ENCODE measurements around the gene HIPK4.
A peak's percentile ranks its signal among the peaks of the same experiment; 100 is the strongest.
"Not testable (repeated sequence)": the region's sequence is repeated elsewhere in the genome, so short reads cannot be mapped to it uniquely, and the experiment has no call there.

The HIPK4 gene

GRCh38 chr19:40390084-40390742 lies at the start of gene HIPK4:
Gene HIPK4 (minus strand): TSS chr19:40390181. CDS start chr19:40389902, 279 bp downstream.
- DNase-seq = no peak

GRCh38 chr19:40438284-40438683 lies 48.3 kb upstream of the HIPK4 start:
- DNase-seq = no peak

DNA sequence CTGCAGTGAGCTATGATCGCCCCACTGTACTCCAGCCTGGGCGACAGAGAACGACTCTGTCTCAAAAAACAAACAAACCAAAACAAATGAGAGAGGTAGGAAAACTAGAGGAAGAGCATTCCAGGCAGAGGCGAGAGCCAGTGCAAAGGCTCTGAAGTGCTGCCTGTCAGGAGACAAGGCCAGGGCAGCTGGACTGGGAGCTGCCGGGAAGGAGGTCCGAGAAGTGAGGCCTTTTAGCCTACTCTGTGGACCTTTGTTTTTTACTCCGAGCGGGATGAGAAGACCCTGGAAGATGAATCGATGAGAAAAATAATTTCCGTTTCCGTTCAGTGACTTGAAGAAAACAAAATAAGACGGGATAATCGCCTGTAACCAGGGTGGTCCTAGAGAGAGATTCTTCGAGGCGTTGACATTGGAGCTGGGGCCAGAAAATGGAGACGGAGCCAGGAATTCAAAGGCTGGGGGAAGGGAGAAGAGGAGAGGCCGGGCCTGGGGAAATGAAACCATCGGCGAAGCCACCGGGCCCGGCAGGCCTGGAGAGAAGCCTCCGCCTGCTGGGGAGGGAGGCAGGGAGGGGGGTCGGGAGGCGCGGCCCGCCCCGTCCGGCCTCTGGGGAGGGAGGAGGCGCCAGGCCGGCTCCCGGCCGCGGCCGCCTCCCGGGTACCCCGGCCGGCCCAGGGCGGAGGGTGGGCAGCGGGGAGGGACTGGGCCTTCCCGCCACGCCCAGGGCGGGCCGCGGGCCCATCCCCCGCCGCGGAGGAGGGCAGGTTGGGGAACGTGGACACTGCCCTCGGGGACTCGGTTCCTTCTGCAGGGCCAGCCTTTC lies 43.6 kb upstream of the HIPK4 start:
- peak; percentile 95 for DNase-seq

DNA sequence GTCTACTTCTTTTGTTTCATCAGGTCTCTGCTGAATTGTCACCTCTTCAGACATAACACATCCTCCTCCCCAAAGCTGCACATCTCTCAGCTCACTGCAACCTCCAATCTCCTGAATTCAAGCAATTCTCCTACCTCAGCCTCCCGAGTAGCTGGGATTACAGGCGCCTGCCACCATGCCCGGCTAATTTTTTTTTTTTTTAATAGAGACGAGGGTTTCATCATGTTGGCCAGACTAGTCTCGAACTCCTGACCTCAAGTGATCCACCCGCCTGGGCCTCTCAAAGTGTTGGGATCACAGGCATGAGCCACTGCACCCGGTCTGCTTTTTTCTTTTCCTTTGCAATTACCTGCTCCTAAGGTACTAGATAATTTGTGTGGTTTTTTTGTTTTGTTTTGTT lies 42.8 kb upstream of the HIPK4 start:
- not testable (repeated sequence) for DNase-seq

- no peak for DNase-seq
Observed at GRCh38 chr19:40431698-40432097, 41.7 kb upstream of the HIPK4 start.

GRCh38 chr19:40430242-40430641 lies 40.3 kb upstream of the HIPK4 start:
- not testable (repeated sequence) for DNase-seq

DNA sequence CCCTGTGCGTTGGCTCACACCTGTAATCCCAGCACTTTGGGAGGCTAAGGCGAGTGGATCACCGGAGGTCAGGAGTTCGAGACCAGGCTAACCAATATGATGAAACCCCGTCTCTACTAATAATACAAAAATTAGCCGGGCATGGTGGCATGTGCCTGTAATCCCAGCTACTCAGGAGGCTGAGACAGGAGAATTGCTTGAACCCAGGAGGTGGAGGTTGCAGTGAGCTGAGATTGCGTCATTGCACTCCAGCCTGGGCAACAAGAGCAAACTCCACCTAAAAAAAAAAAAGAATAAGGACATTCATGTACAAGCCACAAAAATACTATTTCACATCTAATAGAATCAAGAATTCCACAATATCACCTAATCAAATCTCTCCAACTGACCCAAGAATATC lies 38.2 kb upstream of the HIPK4 start:
- DNase-seq = not testable (repeated sequence)

- DNase-seq = peak; percentile 100
Observed at GRCh38 chr19:40425450-40426287, 35.7 kb upstream of the HIPK4 start, which contains the start of gene SERTAD1. Gene SERTAD1 (minus strand): TSS chr19:40425992. CDS start chr19:40423546, 2,446 bp downstream.

DNA sequence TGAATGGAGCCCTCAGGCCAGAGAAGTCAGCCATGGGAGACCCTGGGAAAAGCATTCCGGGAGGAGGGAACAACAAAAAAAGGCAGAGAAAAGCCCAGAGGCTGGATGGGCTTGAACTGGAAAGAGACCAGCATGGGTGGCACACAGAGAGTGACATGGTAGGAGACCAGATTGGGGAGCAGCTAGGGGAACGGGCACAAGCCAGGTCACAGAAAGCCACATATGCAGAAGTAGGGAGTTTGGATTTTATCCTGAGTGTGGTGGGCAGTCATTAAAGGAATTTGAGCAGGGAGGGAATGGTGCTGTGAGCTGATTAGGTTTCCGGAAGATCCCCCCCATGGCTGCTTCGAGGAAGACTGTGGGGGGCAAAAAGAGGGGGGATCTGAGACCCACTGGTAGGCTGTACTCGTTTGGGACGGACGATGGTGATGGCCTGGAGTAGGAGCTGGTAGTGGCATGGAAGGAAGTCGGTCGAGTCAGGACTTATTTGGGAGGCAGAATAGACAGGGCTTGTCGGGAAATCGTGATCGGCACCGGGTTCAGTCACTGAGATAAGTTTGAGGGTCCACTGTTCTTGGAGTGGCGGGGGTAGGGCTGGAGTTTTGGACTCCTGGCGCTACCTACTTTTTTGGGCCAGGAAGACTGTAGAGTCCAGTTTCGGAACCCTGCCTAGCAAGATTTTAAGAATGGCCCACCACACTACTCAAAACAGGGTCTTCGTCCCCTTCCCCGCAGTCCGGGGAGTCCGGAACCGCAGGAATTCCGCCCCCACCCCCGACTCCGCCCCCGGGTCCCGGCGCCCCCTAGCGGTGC lies 34.9 kb upstream of the HIPK4 start:
- DNase-seq = no peak

DNA sequence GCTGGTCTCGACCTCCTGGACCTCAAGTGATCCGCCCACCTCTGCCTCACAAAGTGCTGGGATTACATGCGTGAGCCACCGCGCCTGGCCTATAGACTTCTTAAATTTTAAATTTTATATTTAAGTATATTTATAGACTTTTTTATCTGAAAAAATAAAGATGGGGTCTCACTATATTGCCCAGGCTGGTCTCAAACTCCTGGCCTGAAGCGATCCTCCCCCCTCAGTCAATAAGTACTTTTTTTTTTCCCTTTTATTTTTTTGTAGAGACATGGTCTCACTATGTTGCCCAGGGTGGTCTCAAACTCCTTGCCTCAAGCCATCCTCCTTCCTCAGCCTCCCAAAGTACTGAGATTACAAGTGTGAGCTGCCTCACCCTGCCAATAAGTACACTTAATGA lies 34.0 kb upstream of the HIPK4 start:
- DNase-seq = no peak

DNA sequence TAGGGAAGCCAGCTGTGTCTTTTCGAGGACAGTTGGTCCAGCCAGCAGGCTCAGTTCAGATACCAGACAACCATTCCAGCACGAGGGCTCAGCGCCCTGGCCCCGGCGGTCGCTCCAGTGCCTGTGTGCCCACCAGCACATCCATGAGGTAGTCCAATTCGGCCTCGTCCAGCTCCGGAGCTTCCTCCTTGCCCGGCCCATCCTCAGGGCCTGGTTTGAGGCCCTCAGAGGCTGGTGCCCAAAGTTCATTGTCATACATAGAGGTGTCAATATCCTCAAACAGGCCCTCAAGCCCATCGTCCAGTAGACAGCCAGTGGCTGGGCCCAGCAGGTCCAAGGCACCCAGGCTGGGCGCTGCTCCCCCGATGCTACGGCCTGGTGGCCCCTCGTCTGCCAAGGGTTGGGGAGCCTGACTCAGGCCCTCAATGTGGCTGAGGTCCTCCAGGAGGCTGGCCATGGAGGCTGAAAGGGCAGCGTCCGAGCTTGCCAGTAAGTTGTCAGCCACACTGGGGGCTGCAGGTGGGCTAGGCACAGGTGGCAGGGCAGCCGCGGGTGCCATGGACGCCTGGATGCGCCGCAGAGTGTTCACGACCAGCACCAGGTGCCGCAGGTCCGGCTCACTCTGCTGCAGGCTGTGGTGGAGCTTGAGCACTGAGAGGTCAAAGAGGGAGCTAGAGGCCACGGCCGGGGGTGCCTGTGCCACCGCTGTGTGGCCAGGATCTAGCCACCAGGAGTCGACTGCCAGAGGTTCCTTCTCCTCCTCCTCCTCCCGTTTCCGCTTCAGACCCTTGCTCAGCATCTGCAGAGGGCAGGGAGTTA lies 33.0 kb upstream of the HIPK4 start:
- DNase-seq = no peak

GRCh38 chr19:40421993-40422747 lies 32.2 kb upstream of the HIPK4 start:
- DNase-seq = no peak

DNA sequence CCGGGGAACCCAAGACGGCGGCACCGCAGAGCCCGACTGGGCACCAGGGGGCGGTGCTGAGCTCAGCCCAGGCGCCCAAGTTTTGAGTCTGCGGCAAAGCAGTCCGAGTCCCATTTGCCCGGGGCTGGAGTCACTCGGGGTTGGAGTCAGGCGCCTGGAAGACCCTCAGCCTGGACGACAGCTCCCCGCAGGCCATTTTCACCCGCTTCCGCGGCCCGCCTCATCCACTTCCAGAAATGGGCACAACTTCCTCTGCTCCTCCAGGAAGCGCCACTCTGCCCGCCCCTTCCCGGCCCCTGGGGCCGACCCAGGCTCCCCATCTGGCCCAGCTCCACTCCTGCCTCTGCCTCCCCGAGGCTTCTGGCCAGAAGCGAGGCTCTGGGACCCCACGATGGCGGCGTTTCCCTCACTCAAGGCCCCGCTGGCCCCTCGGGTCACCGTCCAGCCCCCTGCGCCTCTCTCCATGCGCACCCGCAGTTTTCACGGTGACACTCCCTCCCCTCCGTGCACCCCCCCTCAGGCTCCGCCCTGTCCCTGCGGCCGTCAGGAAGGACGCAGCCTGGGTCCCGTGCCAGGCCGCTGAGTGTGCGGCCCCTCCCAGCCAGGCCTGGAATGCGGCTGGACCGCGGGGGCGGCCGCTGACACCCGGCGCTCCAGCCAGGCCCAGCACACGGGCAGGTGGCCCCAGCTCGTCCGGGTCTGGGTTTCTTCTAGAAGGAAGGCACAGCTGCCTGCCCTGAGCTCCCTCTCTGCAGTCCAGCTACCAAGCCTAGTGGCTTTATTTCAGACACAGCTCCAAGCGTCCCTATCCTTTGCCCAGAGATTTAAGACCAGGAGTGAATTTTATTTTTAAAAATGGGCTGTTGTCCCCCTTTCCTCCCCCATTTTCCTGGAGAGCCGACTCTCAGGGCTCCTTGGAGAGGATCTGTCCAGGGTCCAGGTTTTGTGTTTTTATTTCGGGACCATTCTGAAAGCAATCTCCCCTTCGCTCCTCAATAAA lies 31.1 kb upstream of the HIPK4 start:
- DNase-seq = peak; percentile 95

- DNase-seq = no peak
Observed at GRCh38 chr19:40420451-40420765, 30.4 kb upstream of the HIPK4 start.

DNA sequence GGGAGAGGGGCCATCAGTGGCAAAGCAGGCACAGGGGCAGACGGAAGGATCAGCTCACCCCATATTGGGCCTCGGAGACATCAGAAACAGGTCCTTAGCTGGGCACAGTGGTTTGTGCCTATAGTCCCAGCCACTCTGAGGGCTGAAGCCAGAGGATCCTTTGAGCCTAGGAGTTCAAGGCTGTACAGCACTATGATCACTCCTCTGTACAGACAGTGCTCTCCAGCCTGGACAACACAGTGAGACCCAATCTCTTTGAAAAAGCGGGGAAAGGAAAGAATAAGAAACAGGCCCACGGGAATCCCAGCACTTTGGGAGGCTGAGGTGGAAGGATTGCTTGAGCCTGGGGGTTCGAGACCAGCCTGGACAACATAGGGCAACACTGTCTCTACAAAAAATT lies 29.8 kb upstream of the HIPK4 start:
- no peak for DNase-seq

DNA sequence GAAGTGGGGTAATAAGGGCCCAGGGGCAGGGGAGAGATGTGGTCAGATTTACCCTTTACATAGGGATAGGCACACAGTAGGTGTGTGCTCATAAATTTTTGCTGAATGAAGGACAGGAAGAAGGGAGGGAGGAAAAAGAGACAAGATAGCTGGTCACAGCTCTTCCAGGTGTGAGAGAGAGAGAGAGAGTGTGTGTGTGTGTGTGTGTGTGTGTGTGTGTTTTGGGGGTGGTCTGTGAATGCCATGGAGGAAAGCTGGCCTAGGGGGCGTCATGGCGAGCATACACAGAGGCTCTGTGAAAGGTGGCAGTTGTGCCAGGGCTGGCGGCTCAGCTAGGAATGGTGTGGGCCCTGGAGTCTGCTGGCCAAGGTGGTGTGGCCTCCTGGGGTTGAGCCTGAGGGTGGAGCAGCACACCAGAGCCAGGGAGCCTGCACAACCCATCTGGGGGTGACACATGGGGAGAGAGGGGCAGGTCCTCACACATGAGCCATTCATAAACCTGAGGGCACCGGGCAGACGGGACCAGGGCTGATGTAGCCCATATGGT lies 29.2 kb upstream of the HIPK4 start:
- peak; percentile 29 for DNase-seq

GRCh38 chr19:40418040-40418439 lies 28.1 kb upstream of the HIPK4 start:
- DNase-seq = no peak

DNA sequence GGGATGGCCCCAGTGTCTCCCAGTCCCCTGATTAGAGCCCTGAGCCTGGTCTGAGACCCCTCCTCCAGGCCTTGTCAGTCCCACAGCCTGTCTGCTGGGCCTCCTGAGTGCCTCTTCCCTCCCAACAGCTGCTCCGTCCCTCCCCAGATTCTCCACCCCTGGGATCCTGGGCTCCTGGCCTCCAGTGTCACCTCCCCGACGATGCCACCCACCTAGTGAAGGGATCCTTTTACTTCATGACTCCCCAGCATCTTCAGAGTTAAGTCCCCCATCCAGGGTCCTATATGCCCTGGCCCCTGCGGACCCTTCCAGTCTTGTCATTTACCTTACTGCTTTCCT lies 27.6 kb upstream of the HIPK4 start:
- DNase-seq = peak; percentile 29

GRCh38 chr19:40416918-40417642 lies 27.1 kb upstream of the HIPK4 start:
- peak; percentile 77 for DNase-seq

Measured in left hindlimb (tissue), 1 donor.